NCI-H146 (cell line): ENCODE measurements around the gene MYB.

Experiments used
- DNase-seq: peaks from one replicate; lab custom pipeline; 2025; lab: John Stamatoyannopoulos, UW

The MYB gene

GRCh38 chr6:135250751-135251497, 69.8 kb downstream of the MYB start:
- peak; percentile 90 for DNase-seq

- peak; percentile 95 for DNase-seq
Observed at GRCh38 chr6:135251498-135252441, 70.7 kb downstream of the MYB start.

GRCh38 chr6:135254471-135254870, 73.4 kb downstream of the MYB start:
- DNase-seq = peak; percentile 40

DNA sequence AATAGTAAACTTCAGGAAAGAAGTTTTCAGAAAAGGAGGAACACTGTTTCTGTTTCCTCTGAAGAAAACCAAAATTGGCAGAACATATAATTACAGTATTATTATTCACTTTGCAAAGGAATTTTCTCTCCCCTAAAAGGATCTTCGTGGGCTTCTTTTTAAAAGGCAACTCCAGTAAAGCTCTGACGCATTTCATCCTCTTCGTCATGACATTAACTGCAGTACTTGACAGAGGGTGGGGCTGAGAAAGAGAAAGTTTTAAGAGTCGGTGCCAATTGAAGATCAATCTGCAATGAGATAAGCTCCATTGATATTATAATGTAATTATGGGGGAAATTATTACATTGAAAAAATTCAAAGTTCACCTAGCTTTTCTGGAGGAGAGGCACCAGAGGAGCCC, 75.8 kb downstream of the MYB start:
- DNase-seq = no peak

DNA sequence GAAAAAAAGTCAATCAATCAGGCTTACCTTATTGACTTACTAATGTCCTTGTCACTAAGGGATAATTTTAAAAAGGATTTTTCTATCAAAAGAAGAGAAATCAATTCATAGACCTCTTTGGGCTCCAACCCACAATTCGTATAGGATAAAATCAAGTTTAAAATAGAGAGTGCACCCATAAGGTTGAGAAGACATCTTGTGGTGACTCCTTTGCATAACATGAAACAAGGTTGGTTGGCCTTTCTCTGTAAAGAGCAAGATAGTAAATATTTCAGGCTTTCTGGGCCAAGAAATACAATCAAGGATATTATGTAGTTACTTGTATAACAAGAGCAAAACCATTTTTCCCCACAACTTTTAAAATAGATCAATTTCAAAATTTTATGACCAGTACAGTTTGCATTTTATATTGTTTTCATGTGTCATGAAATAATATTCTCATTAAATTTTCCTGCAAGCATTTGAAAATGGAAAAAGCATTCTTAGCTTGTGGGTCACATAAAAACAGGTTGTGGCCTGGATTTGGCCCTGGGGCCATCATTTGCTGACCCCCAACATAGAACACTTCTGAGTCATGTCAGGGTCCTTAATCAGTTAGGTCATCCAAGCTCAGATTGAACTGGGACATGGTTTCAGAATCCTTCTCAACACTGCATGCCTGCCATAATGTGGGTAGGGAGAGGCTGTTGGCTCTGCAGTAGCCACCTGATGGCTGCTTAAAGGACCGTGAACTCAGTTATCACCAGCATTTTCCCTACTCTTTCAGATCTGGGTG, 76.7 kb downstream of the MYB start:
- no peak for DNase-seq

DNA sequence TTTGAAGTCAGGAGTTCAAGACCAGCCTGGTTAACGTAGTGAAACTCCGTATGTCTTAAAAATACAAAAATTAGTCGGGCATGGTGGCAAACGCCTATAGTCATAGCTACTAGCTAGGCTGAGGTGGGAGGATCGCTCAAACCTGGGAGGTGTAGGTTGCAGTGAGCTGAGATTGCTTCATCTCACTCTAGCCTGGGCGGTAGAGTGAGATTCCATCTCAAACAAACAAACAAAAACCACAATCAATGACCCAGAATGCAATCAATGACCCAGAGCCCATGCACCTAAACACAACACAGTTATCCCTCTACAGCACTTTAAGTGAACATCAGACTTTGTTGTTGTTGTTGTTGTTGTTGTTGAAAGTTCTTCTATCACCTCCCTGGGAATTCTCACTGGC, 77.9 kb downstream of the MYB start:
- no peak for DNase-seq

DNA sequence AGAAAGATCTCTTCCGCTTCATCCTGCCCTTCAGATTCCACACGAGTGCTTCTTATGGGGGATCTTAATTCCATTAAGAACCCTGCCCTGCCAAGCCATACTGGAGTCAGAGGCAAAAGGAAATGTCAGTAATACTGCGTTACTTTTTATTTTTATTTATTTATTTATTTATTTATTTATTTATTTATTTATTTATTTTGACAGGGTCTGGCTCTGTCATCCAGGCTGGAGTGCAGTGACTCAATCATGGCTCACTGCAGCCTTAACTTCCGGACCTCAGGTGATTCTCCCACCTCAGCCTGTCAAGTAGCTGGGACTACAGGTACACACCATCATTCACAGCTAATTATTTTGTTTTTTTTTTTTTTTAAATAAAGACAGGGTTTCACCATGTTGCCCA, 79.5 kb downstream of the MYB start:
- DNase-seq = no peak

- DNase-seq = no peak
Observed at GRCh38 chr6:135261872-135262725, 81.0 kb downstream of the MYB start.

DNA sequence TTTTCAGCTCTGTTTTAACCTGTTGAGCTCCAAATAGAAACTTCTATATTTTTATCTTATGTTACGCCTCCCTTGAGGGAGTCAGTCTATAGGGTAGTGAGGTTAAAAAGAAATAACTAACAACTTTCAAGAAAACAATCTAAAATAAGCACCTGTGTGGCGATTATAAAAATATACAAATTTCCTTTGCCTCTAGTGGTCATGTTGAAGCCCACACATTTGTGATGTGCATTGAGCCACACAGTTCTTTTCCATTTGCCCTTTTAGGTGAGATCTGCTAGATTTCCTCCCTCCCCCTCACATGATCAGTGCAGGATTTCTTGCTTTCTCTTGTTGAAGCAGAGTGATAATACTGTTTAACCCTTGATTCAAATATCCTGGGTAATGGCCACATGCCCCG, 84.2 kb downstream of the MYB start:
- no peak for DNase-seq

DNA sequence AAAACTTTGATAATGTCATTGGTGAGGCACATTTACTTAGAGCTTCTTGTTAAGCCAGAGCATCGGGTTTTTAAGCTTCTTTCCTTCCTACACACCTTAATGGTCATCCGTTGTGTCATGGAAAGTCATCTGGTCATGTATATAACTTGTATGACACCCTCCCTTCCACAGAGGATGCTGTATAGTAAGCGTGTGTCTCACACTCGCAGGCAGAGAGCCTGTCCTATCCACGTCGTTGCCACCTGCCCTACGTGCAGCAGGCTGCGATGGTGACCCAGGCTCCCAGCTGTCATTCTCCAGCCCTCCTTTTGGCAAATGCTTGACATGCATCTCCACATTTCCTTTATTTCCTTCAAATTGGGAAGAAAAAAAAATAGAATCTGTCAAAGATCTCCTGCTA, 85.6 kb downstream of the MYB start:
- peak; percentile 91 for DNase-seq

DNA sequence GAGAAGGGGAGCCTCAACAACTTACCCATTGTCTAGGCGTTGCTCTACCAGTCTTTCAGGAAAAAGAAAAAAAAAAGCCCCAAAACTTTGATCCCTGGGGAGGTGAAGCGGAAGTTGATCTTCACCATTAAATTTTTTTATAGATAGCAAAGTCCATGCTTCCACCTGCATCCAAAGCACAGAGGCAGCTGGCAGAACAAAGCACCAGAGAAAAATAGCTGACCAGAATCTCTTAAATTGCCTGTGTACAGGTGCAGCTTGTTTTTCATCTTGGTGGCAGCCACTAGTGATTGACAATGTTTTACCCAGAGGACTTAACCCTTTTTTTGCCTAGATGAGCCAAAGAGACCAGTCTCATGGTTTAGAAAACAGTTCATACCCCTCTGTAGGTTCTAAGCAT, 86.0 kb downstream of the MYB start:
- peak; percentile 96 for DNase-seq

GRCh38 chr6:135268263-135268662, 87.2 kb downstream of the MYB start:
- DNase-seq = no peak

GRCh38 chr6:135268740-135269139, 87.6 kb downstream of the MYB start:
- DNase-seq = no peak
